SHP77 (cell line): ENCODE results near the gene AMACR.

Source experiments
- DNase-seq, 2 experiments: peaks; one replicate each; lab custom pipeline; 2025; lab: John Stamatoyannopoulos, UW

AMACR gene

DNA sequence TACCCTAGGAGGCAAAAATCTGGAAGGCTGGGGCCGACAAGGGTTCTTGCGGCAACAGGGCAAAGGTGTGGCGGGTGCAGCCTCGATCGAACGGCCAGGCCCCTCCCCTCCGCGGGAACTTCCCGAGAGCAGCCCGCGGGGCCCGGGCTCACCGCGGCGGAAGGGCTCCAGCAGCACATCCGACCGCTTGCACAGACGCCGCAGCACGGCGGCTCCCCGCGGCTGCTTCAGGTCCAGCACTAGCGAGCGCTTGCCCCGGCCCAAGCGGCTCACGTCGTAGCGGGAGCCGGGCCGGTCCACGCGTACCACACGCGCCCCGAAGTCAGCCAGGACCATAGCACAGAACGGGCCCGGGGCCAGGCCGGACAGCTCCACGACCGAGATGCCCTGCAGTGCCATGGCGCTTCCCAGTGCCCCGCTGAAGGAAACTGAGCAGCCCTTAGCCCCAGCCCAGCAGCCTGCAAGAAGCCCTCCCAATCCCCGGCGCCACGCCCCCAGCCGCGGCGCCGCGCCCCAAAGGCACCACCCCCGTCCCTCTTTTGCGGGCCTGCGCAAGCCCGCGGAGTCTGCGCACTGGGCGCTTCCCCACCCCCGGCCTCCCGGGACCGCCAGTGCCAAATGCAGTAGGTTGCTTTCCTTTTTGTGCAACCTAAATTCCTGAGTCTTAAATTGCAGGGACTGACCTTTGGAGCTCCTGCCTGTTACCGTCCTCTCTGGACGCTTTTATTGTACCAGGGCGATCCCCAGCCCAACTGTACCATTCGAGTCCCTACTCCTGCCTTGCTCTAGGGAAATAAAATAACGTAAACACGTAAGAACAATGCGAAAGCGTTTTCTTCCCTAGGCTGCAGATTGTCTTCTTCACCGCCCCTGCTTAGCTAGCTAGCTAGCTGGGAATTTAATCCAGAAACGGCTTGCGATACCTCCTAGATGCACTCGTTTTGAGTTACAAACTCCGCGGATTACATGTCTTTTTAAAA lies at the start of gene AMACR:
TSS of gene AMACR (minus strand) at position 430 of the 980 bp plus-strand sequence. CDS start at position 399, 31 bp downstream.
- DNase-seq: peak; percentile 98 to 99

DNA sequence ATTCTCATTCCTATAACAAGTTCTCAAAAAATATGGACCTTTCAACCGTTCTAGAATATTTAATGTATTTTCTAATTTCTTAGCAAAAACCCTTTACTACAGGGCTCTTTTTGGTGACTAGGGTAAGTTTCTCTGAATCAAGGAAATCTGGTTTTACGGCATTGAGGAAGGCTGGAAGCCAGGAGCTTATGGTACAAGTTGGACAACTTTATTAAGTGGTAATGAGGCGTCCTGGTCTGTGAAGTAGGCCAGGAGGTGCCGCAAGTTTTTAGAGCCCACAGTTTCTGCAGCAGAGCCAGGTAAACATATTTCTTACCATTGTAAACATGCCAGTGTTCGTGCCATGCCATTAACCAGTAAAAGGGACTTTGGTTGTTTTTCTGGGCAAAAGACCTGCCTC lies 49.7 kb upstream of the AMACR start:
- DNase-seq: no peak

DNA sequence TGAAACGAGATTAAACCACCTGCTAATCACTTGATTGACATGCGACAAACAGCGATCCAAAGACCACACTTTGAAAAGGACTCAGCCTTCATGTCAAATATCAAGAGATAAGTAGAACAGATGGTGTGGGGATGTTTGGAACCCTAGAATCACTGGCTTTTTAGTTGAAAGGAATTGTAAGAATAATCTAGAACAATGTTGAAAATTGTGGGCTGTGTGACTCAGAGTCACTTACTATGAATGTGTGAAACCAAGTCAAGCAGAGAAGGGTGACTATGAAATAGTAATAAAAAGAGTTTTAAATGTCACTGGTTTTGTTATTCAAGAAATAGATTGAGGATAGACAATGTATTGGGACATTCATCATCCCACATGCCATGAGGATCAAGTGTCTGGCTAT lies 49.3 kb upstream of the AMACR start:
- DNase-seq: no peak

DNA sequence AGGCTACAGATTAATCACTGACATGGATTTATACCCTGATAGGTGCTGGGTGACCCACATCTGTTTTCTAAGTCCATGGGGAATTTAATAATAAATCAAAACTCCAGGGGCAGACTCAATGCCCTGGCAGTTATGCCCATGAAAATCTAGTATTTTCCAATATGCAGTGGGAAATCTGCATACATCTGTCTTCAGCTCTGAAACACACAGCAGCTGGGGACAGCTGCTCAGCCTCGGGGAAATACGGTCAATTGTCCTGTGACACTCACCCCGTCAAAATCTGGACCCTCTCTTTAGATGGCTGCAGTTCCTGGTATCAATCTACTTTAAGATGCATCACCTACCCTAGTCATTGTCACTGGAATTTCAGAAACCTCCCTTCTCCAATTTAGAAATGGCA lies 47.8 kb upstream of the AMACR start:
- DNase-seq: no peak

DNA sequence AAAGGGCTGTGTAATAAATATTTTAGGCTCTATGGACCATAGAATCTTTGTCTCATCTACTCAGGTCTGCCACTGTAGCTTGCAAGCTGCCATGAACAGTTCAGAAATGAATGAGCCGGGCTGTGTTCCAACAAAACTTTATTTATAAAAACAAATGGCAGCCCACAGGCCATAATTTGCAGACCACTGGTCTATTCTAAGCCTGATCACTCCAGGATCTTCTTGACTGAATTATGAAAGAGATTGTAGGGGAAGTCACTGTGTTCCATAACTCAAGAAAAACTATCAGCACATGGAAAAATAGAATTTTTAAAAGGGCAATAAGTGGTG lies 46.5 kb upstream of the AMACR start:
- no peak for DNase-seq

DNA sequence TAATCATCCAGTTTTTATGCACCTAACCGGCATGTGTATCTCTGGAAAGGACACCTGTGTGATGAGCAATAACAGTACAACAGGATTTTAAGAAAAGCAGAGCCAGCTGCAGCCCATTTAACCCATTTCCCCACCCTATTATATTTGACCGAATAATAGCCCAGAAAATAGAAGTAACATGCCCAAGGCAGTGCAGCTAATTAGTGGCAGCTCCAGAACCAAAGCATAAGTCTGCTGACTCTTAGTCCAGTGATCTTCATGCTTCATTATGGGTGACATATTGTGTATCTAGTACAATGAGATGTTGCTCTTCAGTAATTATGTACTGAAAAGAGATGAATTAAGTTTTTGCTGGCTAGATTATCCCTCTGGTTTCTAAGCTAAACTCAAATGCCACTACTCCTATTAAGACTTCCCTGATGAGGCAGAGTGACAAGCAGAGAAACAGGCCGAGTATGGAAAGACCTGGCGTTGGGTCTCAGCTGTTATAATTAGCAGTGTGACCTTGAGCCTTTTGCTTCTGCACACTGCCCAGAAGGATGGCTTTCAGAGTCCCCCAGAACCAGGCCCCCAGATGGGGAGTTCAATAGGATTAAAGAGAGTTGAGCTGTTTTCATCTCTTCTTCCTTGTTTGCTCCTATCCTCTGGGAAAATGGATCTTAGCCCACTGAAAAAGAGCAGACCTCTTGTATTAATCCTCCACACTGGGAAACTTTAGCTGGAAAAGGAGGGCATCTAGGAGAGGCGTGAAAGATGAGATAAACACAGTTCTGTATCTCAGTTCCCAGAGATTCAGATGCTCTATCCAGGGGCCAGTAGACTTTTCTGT lies 45.9 kb upstream of the AMACR start:
- DNase-seq: no peak

DNA sequence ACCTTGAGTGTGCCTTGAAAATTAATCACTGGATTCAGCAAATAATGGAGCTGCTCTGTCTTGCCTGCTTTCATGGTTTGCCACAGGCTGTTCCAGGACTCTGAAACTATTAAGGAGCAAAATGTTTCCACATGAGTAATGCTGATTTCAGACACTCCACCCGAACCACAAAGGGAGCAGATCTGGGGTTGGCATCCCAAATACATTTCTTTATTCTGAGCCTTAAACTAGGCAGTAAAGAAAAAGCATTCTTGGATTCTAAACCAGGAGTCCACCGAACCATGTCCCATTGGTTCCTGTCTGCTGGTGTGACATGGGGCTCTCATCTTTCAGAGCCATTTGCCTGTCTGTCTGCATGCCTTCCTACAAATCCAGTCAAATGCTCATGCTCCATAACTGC lies 45.3 kb upstream of the AMACR start:
- DNase-seq: no peak

DNA sequence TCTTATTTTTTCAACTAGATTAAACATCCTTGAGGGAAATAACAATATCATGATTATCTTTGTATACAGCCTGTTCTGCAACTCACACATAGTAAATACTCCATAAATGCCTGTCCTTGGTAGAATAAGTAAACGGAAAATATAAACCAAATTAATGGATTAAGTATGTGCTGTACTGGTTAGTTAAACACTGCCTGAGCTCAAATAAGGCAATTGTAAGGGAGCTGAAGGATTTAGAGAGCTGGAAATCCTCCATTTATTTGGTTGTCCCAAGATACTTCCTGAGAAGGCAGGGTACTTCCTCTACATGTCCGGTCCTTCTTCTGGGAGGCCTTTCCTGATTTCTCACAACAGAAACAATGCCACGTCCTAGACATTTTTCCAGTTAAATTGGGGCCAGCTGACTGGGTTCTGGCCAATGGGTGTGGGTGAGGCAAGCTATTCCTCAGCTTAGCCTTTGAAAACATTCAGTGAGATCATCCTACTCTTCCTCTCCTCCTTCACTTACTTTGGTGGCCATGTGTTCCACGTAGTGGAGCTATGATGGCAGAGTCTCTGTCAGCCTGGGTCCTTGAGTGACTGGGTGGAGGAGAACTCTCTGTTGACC lies 43.6 kb upstream of the AMACR start:
- no peak for DNase-seq

DNA sequence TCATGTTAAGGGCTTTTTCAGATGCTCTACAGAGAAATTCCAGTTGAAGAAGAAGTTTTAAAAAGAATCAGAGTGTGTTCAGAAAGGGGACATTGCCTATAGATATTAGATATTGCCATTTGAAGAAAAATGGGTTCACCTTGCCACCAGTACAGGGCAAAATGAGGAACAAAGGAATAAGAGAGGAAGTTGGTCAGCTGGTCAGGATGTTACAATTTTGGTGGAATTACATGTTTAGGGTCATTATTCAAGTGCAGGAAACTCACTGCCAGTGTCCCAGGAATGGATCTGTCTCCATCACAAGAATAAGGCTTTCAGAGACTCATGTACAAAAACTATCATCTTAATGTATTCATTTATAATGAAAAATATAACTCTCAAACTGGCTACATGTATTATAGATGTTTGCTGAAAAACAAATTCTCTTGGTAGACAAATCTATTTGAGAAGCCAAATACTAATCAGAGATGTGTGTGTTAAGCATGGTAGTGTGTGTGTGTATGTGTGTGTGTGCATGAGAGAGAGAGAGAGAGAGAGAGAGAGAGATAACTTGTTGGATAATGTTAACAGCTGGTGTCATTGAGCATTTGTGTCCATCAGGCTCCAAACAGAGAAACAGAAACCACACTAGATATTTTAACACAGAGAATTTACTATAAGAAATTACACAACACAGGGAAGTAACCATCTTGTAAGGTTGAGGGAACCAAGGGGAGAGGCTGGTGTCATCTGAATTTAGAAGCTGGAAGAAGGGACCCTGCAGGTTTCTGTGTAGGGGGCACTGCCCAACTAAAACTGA lies 40.1 kb upstream of the AMACR start:
- DNase-seq: no peak

DNA sequence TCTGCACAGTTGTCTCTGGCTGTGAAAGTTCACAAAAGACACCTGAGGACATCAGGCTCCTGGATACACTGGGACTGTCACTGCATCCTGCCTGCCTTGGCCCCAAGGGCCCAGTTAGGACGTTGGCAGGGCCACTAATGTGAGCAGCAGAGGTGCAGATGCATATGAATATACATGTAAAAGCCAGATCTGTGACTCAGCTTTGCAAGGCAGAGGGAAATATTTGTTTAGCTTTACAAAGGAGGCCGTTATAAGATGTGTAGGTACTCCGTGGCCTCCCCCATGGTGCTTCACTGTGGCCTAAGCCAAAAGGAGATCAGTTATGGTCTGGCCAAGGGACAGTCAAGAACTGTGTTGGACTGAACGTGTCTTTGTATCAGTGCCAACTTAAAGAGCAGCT lies 39.3 kb upstream of the AMACR start:
- no peak for DNase-seq

DNA sequence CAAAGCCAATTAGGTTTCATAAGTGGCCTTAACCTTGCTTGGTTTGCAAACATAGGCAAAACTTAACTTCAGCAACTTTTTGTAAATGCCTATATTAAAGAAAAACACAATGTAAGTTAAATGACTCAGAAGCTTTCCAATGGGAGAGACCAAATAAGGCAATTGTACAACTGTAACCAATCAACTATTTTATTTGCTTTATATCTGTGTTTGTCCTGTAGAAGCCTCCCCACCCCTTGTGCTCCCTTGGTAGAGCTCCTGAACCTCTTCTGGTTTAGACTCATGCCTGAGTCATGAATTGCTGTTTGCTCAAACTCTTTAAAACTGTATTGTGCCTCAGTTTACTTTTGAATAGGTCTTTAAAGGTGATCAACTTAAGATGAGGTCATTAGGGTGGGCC lies 38.1 kb upstream of the AMACR start:
- DNase-seq: no peak

DNA sequence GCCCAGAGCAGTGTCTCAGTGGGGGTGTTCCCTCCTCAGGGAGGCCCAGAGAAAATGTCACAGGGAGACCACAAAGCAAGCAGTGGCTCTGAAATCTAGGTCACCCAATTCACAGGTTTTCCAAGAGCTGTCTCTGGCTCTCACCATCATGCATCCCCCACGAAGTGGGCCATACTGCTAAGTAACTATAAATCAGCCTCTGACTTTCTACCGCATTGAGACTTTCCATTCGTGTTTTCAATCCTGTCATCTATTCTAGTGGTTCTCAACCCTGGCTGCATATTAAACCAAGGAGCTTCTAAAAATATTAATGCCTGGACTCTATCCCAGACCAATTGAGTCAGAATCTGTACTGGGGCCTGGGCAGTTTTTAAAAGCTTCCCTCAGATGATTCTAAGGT lies 37.2 kb upstream of the AMACR start:
- DNase-seq: no peak

DNA sequence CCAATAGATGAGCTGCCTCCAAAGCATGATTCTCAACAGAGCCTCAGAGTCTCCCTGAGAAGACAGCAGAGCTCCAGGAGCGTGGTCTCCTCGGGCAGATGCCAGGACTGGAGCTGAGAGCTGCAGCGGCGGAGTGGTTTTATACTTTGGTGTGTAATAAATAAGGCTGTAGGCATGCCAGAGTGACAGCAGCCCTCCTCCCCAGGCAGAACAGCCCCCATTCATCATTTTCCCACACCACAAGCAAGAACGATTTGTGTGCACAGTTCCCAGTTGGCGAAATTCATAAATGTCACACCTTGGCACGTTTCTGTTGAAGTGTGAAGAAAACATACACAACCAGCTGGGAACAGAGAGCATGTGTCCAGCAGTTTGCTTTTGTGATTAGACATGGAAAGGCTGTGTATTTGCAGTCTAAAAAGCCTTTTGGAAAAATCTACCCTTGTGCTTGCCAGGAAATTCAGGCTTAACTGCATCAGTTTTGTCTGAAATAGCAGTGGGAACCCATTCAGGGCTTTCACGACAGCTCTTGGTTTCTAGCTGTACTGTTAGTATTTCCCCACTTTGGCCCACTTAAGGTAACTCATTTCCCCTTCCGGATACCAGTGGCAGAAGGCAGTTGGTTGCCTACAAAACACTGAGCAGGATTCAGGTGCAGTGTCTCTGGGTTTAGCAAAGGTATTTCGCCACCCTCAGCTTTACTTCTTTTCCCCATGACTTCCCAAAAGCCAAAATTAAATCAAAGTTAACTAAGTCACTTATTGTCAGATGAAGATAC lies 35.4 kb upstream of the AMACR start, which contains the start of gene C1QTNF3:
TSS of gene C1QTNF3 (minus strand) at position 115 of the 778 bp plus-strand sequence. CDS start at position 27, 88 bp downstream.
- DNase-seq: no peak

DNA sequence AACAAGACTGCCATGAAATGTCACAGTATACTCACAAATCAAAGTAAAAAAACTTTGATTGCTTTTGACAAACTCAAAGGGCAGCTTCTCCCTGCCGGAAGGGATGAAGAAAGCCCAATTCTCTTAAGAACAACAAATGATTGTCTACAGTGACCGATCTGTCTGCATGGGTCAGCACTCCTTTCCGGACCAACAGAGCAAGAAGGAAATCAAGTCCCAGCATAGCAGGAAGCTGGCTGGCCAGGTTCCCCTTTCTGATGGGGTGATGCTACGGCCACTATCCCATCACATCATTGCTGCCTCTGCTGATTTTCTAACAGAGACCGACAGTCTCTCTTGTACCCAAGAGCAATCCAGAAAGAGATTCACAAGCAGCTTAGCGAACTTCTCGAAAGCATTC lies 34.5 kb upstream of the AMACR start:
- no peak for DNase-seq

DNA sequence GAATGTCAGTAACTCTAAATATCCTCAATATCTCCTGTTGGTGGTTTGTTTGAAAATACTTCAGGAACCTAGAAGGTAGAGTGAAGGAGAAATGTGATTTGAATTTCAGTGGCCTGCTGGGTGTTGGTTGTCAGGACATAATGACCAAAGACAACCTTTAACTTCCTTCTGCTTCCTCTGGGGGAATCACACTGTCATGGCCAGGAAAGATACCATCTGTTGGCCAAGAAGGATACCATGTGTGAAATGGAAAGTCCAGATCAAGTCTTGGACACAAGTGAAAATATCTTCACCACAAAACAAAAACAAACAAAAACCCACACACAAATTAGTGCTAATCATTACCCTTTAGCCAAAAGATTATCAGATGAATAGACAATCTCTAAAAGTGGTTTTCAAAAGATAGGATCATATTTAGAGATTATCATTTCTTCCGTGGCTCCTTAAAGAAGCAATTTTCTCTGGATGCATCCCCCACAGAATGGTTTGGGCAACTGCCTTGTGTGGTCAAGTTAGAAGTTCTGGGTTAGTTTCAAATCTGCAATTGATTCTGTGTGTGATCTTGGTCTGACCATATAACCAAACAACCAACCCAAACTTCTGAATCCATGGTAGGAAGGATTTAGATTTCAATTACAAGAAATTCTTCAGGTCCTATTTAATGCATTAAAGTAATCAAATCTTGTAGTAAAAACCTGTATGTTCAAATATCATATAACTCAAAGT lies 33.6 kb upstream of the AMACR start:
- no peak for DNase-seq

DNA sequence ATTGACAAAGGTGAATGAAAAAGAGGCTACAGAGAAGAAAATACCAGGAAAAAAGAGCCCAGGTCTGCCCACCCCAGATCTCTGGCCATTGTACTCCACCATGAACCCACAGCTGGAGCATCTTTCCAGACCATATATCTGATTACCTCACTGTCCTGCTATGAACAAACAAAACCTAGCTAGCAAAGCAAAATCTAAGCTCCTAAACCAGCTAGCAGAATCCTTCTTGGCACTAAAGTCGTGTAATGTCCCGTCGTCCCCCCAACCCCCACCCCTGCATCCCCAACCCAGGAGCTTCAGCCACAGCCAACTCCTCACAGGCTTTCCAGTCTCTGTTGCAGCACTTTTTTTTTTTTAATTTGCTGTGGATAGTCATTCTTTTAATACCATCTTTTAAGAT lies 32.6 kb upstream of the AMACR start:
- no peak for DNase-seq

DNA sequence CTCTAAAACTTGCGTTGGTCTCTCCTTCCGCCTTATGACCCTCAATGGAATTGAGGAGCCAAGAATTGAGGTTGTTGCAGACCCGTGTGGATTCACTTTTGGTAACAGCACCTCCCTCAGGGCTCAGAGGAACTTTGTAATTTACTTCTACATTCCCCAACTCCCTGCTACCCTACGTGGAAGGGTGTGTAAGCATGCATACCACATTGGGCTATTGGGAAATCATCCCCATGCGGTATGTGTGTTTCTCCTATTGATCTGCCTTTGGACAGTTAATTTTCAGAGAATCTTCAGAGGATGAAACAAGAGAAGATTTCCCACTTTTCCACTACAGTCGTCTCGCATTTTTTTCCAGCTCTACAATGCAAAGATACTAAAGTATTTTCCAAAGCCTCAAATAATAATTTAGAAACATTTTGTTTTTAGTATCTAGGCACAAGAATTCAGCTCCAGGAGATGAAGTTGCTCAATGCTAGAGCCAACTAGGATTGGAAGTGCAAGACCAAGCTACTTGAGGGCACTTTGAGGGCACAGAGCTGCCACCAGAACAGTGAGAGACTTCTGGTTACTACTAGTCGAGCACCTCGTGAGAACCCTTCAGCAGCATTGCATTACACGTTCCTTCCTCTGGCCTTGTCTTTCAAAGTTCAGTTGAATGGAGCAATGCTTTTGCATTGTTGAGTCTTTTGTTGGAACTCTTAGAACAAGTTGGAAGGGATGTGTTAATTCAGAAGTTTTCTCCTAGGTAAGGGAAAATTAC lies 31.7 kb upstream of the AMACR start:
- no peak for DNase-seq

DNA sequence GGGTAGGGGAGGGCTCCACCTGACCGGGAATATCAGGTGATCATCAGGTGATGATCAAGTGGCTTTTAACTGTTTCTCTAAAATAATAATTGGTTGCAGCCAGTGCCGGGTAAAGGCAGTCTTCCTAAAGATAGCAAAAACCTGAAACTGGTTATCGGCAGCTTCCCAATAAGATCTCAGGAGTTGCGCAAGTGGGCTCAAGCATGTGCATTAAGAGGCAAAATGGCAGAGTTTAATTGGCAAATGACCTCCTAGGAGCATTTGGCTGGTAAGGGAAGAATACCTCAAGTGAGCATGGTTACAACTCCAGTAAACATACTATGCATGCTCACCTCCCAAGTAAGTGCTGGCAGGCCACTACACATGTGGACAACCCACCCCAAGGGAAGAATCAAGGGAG lies 31.0 kb upstream of the AMACR start:
- DNase-seq: no peak

DNA sequence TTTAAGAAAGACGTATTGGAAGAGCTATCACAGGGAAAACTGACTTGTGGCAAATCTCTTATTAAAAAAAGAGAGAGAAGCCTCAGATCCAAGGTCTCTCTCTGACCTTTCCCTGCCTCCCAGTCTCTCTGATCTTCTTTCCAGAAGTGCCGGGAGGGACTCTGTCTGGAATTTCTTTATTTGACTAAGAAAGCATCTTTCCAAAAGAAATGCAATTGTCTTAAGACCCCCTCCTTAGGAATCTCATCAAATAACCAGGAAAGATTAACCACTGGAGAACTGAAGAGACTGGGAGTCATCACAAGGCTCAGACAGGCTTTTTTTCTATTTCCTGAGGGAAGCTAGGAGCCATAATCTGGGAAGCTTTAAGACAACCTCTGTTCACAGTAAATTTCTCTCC lies 30.5 kb upstream of the AMACR start:
- DNase-seq: no peak

DNA sequence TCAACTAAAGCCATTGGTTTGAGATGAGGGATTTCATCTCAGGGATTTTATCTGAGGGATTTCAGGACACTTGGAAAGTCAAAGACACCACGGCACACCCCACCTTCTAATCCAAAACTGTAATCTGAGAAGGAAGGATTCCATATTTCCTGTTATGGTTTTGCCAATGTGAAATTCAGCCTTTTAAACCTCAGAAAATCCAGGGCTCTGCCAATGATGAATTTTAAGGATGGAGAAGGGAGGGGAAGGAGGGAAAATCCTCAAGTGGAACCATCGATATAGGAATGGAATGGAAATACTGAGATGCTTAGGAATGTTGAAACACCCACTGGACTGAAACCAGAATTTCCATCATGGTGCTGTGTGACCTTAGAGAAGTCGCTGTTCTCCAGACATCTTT lies 29.9 kb upstream of the AMACR start:
- DNase-seq: no peak
